Dermis blood vessel endothelial cell (primary cell): ENCODE results near the gene IKZF4. TPM values are rescaled to one million over a fixed set of nuclear protein-coding genes. Genes with fewer than 3 reads are reported as not detected.
"Not testable (repeated sequence)": the region's sequence is repeated elsewhere in the genome, so short reads cannot be mapped to it uniquely, and the experiment has no call there.

Experiments used
- DNase-seq: peaks from one replicate; pipeline ENCODE4 v3.0.0; 2010
- total RNA-seq: library from RNA; depleted of rRNA; stranded (reverse); fragments of >200 nt; gene quantifications from 2 replicates; pipeline ENCODE4 v1.2.3, GENCODE V29; 2014

The IKZF4 gene
- 0.70 and 1.4 TPM in 2 replicates for total RNA-seq

- DNase-seq, result no peak
Observed at GRCh38 chr12:56020423-56021184, at the start of gene IKZF4. Gene IKZF4 (plus strand): TSS chr12:56021043. CDS start chr12:56021494, 451 bp downstream.

DNA sequence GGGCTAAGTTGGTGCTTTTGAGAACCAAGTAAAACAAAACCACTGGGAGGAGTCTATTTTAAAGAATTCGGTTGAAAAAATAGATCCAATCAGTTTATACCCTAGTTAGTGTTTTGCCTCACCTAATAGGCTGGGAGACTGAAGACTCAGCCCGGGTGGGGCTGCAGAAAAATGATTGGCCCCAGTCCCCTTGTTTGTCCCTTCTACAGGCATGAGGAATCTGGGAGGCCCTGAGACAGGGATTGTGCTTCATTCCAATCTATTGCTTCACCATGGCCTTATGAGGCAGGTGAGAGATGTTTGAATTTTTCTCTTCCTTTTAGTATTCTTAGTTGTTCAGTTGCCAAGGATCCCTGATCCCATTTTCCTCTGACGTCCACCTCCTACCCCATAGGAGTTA is 48.8 kb upstream of the IKZF4 start:
- DNase-seq, result peak; percentile 15

DNA sequence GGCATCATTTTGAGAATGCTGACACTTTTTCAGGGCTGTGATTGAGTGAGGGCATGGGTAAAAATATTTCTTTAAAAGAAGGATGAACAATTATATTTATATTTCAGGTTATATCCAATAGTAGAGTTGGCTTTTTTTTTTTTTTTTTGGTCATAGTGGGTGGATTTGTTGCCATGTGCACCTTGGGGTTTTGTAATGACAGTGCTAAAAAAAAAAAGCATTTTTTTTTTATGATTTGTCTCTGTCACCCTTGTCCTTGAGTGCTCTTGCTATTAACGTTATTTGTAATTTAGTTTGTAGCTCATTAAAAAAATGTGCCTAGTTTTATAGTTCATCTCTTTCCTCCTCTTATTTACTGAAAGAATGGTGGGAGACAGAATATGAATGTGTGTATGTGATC is 48.4 kb upstream of the IKZF4 start:
- DNase-seq, result no peak

- no peak for DNase-seq
Observed at GRCh38 chr12:55972911-55973598, 47.8 kb upstream of the IKZF4 start.

DNA sequence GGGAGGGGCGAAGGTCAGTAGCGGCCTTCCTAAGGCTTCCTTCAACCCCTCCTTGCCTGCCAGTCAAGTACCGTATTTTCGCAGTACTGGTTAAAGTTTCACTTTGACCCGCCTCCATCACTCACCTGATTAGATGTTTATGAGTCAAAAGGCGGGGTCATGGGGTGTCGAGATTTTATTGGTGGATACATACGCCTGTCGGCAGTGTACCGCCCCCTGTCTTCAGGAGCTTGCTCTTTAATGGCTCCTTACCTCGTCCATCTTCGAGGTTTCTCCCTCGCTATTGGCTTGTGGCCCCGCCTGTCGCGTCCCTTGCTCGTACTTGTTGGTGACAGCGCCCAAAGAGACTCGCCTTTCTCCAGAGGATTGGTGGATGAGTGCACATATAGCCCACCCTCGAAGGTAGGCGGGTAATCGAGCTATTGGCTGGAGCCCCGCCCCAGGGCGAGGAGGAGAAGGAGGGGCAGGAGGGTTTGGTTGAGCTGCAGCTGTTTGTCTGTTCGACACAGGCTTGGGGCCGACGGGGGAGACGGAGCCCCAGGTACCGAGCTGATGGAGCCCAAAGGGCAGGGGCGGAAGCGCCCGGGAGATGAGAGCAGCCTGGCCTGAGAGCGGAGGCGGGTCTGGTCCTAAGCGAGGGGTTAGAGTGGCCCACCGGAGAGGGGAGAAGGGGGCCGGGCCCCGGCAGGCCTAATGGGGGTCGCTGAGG is 47.1 kb upstream of the IKZF4 start, which contains the start of gene RAB5B:
TSS of gene RAB5B (plus strand) at position 480 of the 709 bp plus-strand sequence. CDS start 12,883 bp downstream, outside the sequence.
- peak; percentile 100 for DNase-seq

DNA sequence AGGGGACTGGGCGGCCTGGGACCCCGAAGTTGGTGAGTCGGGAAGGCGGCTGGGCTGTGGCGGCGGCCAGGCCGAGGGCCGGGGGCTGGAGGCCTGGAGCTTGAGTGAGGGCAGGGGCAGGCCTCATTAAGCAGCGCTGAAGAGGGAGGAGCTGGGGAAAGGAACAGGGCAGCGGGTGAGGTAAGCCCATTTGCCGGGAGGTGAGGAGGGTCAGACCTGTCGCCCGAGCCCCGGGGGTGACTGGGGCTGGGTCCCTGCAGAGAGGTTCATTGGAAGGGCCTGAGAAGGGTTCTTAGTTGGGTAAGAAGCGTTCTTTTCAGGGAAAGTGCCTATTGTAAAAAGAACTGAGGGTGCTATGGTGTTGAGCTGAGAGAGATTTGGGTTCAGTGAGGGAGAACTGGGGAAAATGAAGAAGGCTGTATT is 46.5 kb upstream of the IKZF4 start:
- peak; percentile 72 for DNase-seq

DNA sequence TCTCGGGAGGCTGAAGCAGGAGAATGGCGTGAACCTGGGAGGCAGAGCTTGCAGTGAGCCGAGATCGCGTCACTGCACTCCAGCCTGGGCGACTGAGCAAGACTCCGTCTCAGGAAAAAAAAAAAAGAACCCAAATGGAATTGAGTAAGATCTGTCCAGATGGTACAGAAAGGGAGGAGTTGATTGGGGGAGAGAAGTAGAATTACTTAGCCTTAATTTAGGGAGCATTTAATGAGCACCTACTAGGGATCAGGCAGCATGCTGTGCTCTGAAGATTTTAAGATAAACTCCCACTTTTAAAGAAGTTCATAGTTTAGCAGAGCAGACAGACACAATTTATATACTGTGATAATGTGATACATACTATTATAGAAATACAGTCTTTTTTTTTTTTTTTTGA is 42.5 kb upstream of the IKZF4 start:
- no peak for DNase-seq

DNA sequence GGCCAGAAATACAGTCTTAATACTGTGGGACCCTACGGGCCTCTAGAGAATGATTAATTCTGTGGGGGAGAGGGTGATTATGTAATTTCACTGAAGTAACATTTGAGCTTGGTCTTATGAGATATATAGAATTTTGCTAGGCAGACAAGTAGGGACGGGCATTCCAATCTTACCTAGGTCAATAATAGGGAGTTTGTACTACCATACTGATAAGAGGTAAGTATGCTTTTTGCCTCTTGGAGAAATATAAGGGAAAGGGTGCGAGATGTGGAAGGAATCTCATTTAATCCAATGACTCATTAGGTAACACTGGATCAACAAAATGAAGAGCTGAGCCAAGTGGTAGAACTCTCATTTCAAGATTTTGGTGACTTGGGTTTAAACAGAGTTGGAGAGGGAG is 41.8 kb upstream of the IKZF4 start:
- no peak for DNase-seq

DNA sequence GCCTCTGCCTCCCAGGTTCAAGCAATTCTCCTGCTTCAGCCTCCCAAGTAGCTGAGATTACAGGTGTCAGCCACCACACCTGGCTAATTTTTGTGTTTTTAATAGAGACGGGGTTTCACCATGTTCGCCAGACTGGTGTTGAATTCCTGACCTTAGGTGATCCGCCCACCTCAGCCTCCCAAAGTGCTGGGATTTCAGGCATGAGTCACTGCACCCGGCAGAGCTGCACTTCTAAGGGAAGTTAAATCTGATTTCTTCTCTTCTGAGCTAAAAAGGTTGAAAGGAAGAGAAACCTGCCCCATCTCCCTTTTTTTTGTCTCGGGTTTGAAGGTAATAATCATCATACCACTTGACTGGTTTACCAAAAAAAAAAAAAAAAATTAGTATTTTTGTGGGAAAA is 39.0 kb upstream of the IKZF4 start:
- not testable (repeated sequence) for DNase-seq

DNA sequence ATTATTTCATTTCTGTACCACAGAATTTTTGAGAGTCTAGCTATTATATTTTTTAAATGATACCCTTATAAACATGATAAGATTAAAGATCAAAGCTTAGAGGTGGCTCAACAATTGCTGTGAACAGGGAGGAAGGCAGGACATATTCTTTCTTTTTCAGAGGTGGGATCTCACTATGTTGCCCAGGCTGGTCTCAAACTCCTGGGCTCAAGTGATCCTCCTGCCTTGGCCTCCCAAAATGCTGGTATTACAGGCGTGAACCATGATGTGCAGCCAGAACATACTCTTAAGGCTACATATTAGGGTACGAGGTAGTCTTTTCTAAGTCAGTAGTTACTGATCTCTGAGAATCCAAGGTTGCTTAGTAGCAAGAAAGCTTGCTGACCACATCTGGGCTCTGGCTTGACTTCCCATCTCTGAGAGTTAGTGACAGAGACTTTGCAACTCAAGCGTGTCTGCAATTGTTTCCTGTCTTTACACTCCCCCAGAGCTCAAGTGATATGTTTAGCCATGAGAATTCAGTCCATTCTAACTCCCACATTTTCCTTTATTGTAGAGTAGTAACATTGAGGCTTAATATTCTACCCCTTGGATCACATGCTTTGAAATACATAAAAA is 38.4 kb upstream of the IKZF4 start:
- DNase-seq, result no peak

- no peak for DNase-seq
Observed at GRCh38 chr12:55983232-55983842, 37.5 kb upstream of the IKZF4 start.

GRCh38 chr12:55984861-55985260 is 36.0 kb upstream of the IKZF4 start:
- no peak for DNase-seq

GRCh38 chr12:55985341-55985740 is 35.5 kb upstream of the IKZF4 start:
- DNase-seq, result no peak

DNA sequence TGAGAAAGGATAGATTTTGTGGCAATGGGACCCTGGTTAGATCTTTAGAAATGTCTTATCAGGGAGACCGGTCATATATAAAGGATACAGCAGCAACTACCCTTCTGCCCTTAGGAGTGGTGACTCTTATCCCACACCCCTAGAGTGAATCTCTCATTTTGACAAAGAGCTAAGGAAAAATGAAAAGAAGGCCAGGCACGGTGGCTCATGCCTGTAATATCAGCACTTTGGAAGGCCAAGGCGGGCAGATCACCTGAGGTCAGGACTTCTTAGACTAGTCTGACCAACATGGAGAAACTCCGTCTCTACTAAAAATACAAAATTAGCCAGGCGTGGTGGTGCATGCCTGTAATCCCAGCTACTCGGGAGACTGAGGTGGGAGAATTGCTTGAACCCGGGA is 34.9 kb upstream of the IKZF4 start:
- not testable (repeated sequence) for DNase-seq

- no peak for DNase-seq
Observed at GRCh38 chr12:55991110-55991509, 29.7 kb upstream of the IKZF4 start.

GRCh38 chr12:55993230-55993853 is 27.5 kb upstream of the IKZF4 start:
- no peak for DNase-seq

DNA sequence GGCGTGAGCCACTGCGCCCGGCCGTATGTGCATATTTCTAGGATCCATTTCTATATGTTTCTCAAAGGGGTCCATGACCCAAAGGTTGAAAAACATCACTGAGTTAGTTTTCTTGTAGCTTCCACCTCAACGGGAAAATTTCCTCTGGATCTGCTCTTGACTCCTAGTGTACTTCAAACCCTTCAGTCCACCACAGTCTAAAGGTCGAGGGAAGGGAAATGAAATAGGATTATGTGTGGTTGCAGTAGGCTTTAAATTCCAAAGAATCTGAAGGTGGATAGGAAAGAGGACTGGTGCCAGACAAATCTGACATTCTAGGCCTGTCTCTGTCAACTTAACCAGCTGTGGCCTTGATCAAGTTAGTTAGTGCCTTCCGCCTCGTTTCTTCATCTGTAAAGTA is 25.5 kb upstream of the IKZF4 start:
- no peak for DNase-seq

GRCh38 chr12:55996201-55996714 is 24.6 kb upstream of the IKZF4 start:
- peak; percentile 86 for DNase-seq

DNA sequence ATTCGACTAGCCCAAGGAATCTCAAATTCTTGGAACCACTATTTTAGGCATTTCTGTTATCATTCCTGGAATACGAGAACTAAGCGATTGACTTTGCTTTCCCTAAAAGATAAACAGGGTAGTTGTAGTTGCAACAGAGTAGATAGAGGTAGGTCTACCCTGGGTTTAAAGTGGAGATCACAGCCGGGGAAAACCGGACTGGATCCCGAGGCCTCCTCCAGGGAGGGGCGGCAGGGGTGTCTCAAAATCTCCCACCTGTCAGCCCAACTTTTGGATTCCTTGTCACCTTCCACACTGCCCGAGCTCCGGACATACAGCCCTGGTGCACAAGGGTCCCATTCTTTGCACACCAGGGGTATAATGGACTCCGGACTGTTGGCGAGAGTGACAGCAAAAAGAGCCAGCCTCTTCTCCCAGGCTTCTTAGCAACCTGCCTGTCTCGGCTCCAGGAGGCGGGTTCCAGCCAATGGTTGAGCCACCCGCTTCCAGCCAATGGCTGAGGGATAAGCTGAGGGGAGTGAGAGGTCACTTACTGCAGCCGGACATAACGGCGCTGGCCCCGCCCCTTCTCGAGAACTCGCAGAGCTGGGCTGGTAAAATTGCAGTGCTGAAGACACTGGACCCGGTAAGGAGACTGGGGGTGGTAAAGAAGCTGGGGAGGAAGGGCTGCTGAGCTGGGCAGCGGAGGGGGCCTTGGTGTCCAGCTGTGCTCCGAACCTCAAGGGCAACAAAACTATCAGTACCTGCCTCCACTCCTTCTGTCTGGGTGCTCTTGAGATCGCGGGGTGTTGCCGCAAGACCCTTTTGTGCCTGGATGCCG is 23.9 kb upstream of the IKZF4 start, which contains the start of gene SUOX:
TSS of gene SUOX (plus strand) at position 562 of the 820 bp plus-strand sequence. CDS start 4,946 bp downstream, outside the sequence.
- DNase-seq, result peak; percentile 98

DNA sequence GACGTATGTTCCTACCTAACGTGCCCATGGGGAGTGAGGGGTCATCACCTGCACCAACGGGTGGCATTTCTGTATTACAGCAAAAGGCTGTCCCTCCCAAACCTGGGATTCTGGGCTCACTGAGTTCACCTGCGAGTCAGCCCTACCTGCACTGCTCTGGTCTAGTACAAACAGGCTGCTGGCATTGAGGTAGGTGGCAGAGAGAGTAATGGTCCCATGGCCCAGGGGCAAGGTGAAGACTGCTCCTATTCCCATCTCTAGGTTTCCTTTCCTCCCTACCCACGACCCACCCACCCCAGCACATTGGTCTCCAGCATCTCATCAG is 23.3 kb upstream of the IKZF4 start:
- DNase-seq, result no peak

- not testable (repeated sequence) for DNase-seq
Observed at GRCh38 chr12:55999522-55999921, 21.3 kb upstream of the IKZF4 start.
